Esophagus squamous epithelium (tissue), 4 donors: ENCODE results near the gene TIMM21.

Experiments
- CTCF ChIP-seq, 6 experiments: fragments of 450-650 bp in 4 of 6; fragments of 200-600 bp in 2 of 6; sonication (generic) in 2 of 6; IDR thresholded peaks; one replicate each; pipeline ENCODE4 v1.5.1; 2016 to 2019; ENCODE audit warnings: antibody characterized with exemption in 6 of 6, mild to moderate bottlenecking in 4 of 6, moderate library complexity in 4 of 6
- POLR2A ChIP-seq, 4 donors: fragments of 450-650 bp; IDR thresholded peaks; one replicate each; pipeline ENCODE4 v1.6.1; 2017; ENCODE audit warnings: antibody characterized with exemption in 4 of 4, mild to moderate bottlenecking in 4 of 4, moderate library complexity in 3 of 4

GRCh38 chr18:74197705-74198341 lies 49.5 kb downstream of the TIMM21 start:
- TF ChIP-seq POLR2A (IDR thresholded peaks at IDR 0.05) (no peak), CTCF (IDR thresholded peaks at IDR 0.05) (no peak)
